HCT116 (cell line): ENCODE measurements around the gene SLC17A8. TPM values are rescaled to one million over a fixed set of nuclear protein-coding genes. Genes with fewer than 3 reads are reported as not detected.

Experiments used
- ATAC-seq: fragments of 200-7000 bp; cut with Tn5 transposase; 2 replicates; pipeline ENCODE4 v1.9.1; 2020; ENCODE audit warnings: mild to moderate bottlenecking, moderate library complexity
- BruUV-seq: library from RNA; stranded (reverse); fragments of 400-500 nt; replicated peaks from 2 replicates; lab custom pipeline; 2021; lab: Mats Ljungman, UMichigan
- CTCF ChIA-PET: fragments of 300-600 bp; sonication (Branson Sonifier 250); formaldehyde crosslinking; loops from one replicate; lab custom pipeline; 2021; ENCODE audit warnings: antibody characterized with exemption; lab: Charles Lee
- POLR2A ChIA-PET: fragments of 300-600, 350-600 bp; sonication (Branson Sonifier 250); formaldehyde crosslinking; loops from one replicate; lab custom pipeline; 2021; ENCODE audit warnings: antibody characterized with exemption; lab: Charles Lee
- RAD21 ChIA-PET, 2 experiments: fragments of 300-600 bp; sonication (Branson Sonifier 250); formaldehyde crosslinking; loops; one replicate each; lab custom pipeline; 2023; ENCODE audit warnings: low total read pairs in 2 of 2; ENCODE audit not compliant: uncharacterized antibody in 2 of 2, unreplicated experiment in 2 of 2, low non-redundant PET in 1 of 2; lab: Charles Lee
- DNase-seq: peaks from one replicate; pipeline ENCODE4 v3.0.0-alpha.2; 2010; ENCODE audit warnings: low read depth, low spot score
- H2AFZ ChIP-seq: fragments of 200-600 bp; shearing (Covaris generic), sonication (generic); 2 replicates; pipeline ENCODE4 v1.6.1; 2017; ENCODE audit warnings: low read depth, mixed run types, mixed read lengths, antibody characterized with exemption, low read length; ENCODE audit not compliant: poor library complexity, severe bottlenecking
- H3K27ac ChIP-seq: 2 replicates; pipeline ENCODE4 v1.5.1; 2012; ENCODE audit warnings: low read depth, low read length
- H3K27me3 ChIP-seq: fragments of 200-600 bp; sonication (generic); 2 replicates; pipeline ENCODE4 v1.6.1; 2016; ENCODE audit warnings: mixed run types, low read length, mixed read lengths; ENCODE audit not compliant: insufficient read depth
- H3K36me3 ChIP-seq, 2 experiments: fragments of 200-500 bp in 1 of 2; fragments of 200-600 bp in 1 of 2; sonication (Bioruptor generic) in 1 of 2; sonication (generic) in 1 of 2; 2 replicates each; pipeline versions ENCODE4 v1.5.1 to v1.6.1; 2014 to 2016; ENCODE audit warnings: low read length in 2 of 2, inconsistent platforms in 1 of 2, mixed read lengths in 1 of 2, mixed run types in 1 of 2; ENCODE audit not compliant: insufficient read depth in 2 of 2, control insufficient read depth in 1 of 2
- H3K4me1 ChIP-seq, 2 experiments: fragments of 200-600 bp in 1 of 2; sonication (generic) in 1 of 2; 2 replicates each; pipeline versions ENCODE4 v1.5.1 to v1.6.1; 2012 to 2017; ENCODE audit warnings: low read length in 2 of 2, inconsistent platforms in 1 of 2, mild to moderate bottlenecking in 1 of 2, mixed read lengths in 1 of 2, mixed run types in 1 of 2, moderate library complexity in 1 of 2; ENCODE audit not compliant: insufficient read depth in 2 of 2, control insufficient read depth in 1 of 2
- H3K4me2 ChIP-seq: fragments of 200-600 bp; sonication (generic); 2 replicates; pipeline ENCODE4 v1.6.1; 2017; ENCODE audit warnings: mixed run types, low read length, mixed read lengths
- H3K4me3 ChIP-seq, 2 experiments: fragments of 200-600 bp in 1 of 2; sonication (generic) in 1 of 2; replicated peaks in 1 of 2; 2 replicates each; pipeline ENCODE4 v1.5.1; 2011 to 2016; ENCODE audit warnings: low read length in 2 of 2, control low read depth in 1 of 2, low read depth in 1 of 2, mild to moderate bottlenecking in 1 of 2, mixed read lengths in 1 of 2, mixed run types in 1 of 2
- H3K79me2 ChIP-seq: fragments of 200-600 bp; sonication (generic); 2 replicates; pipeline ENCODE4 v1.6.1; 2017; ENCODE audit warnings: mild to moderate bottlenecking, mixed run types, low read length, moderate library complexity, mixed read lengths; ENCODE audit not compliant: insufficient read depth
- H3K9ac ChIP-seq: fragments of 200-600 bp; sonication (generic); 2 replicates; pipeline ENCODE4 v1.6.1; 2016; ENCODE audit warnings: low read length, mixed read lengths
- H3K9me2 ChIP-seq: fragments of 200-600 bp; sonication (generic), shearing (Covaris generic); 2 replicates; pipeline ENCODE4 v1.6.1; 2017; ENCODE audit warnings: mixed run types, mild to moderate bottlenecking, moderate library complexity; ENCODE audit not compliant: insufficient read depth
- H3K9me3 ChIP-seq, 2 experiments: fragments of 200-500 bp in 1 of 2; fragments of 200-600 bp in 1 of 2; sonication (Bioruptor generic) in 1 of 2; sonication (generic) in 1 of 2; 2 replicates each; pipeline ENCODE4 v1.6.1; 2014 to 2017; ENCODE audit warnings: low read length in 2 of 2, mixed read lengths in 2 of 2, inconsistent platforms in 1 of 2, low read depth in 1 of 2, mild to moderate bottlenecking in 1 of 2, mixed run types in 1 of 2, moderate library complexity in 1 of 2; ENCODE audit not compliant: control insufficient read depth in 1 of 2, insufficient read depth in 1 of 2
- H4K20me1 ChIP-seq: fragments of 200-600 bp; sonication (generic), shearing (Covaris generic); 2 replicates; pipeline ENCODE4 v1.6.1; 2017; ENCODE audit warnings: mixed run types, mild to moderate bottlenecking, moderate library complexity; ENCODE audit not compliant: insufficient read depth
- ATF3 ChIP-seq: IDR thresholded peaks from 2 replicates; pipeline ENCODE4 v1.6.1; 2012
- CBX3 ChIP-seq: IDR thresholded peaks from 2 replicates; pipeline ENCODE4 v1.6.1; 2012; ENCODE audit warnings: low read depth
- CEBPB ChIP-seq: IDR thresholded peaks from 2 replicates; pipeline ENCODE4 v1.6.1; 2012; ENCODE audit warnings: low read depth
- CTCF ChIP-seq, 3 experiments: fragments of 200-600 bp in 1 of 3; sonication (generic) in 1 of 3; IDR thresholded peaks in 2 of 3; conservative IDR thresholded peaks in 1 of 3; 2 replicates each; pipeline ENCODE4 v1.5.1; 2012 to 2017; ENCODE audit warnings: low read depth in 2 of 3, low read length in 2 of 3, antibody characterized with exemption in 1 of 3, borderline replicate concordance in 1 of 3, control low read depth in 1 of 3, mild to moderate bottlenecking in 1 of 3, mixed read lengths in 1 of 3, mixed run types in 1 of 3, moderate library complexity in 1 of 3; ENCODE audit not compliant: insufficient read depth in 1 of 3
- EZH2 ChIP-seq: fragments of 200-600 bp; sonication (generic); IDR thresholded peaks from 2 replicates; pipeline ENCODE4 v1.6.1; 2017; ENCODE audit warnings: antibody characterized with exemption, mixed run types
- JUND ChIP-seq: IDR thresholded peaks from 2 replicates; pipeline ENCODE4 v1.6.1; 2012
- MAX ChIP-seq: IDR thresholded peaks from 2 replicates; pipeline ENCODE4 v1.6.1; 2012
- POLR2A ChIP-seq: IDR thresholded peaks from 2 replicates; pipeline ENCODE4 v1.7.0; 2011; ENCODE audit warnings: borderline replicate concordance; ENCODE audit not compliant: insufficient read depth, insufficient read length; ENCODE audit errors: extremely low read depth
- POLR2AphosphoS5 ChIP-seq: IDR thresholded peaks from 2 replicates; pipeline ENCODE4 v1.6.1; 2011; ENCODE audit warnings: mild to moderate bottlenecking, low read depth, low read length, moderate library complexity
- RAD21 ChIP-seq: IDR thresholded peaks from 2 replicates; pipeline ENCODE4 v1.6.1; 2012; ENCODE audit warnings: low read depth, mild to moderate bottlenecking
- SIN3A ChIP-seq: IDR thresholded peaks from 2 replicates; pipeline ENCODE4 v1.6.1; 2012; ENCODE audit warnings: low read depth
- SRF ChIP-seq: IDR thresholded peaks from 2 replicates; pipeline ENCODE4 v1.6.1; 2012; ENCODE audit warnings: low read depth
- TCF7L2 ChIP-seq: IDR thresholded peaks from 2 replicates; pipeline ENCODE4 v1.7.0; 2011; ENCODE audit warnings: borderline replicate concordance, inconsistent platforms; ENCODE audit not compliant: insufficient read depth, insufficient read length; ENCODE audit errors: extremely low read depth
- ZBTB33 ChIP-seq: IDR thresholded peaks from 2 replicates; pipeline ENCODE4 v1.6.1; 2011; ENCODE audit warnings: mild to moderate bottlenecking, low read length, moderate library complexity; ENCODE audit not compliant: insufficient replicate concordance; ENCODE audit errors: extremely low read depth
- ZNF274 ChIP-seq: fragments of 200-500 bp; sonication (Bioruptor generic); IDR thresholded peaks from 2 replicates; pipeline ENCODE4 v1.6.1; 2014; ENCODE audit warnings: mild to moderate bottlenecking, low read depth, low read length, inconsistent platforms
- intact Hi-C: fragments of 100-400 bp; cut with micrococcal nuclease; formaldehyde crosslinking; loops from 2 replicates; pipeline ENCODE4 v1.10.0; 2022
- total RNA-seq: library from RNA; stranded (reverse); gene quantifications from one replicate; pipeline ENCODE4 v1.2.1, GENCODE V29; 2021; ENCODE audit not compliant: unreplicated experiment

SLC17A8 gene
- total RNA-seq, 1 experiment from 2014 or later = not detected

GRCh38 chr12:100450735-100451134, 93.9 kb downstream of the SLC17A8 start:
- Histone ChIP-seq H3K4me1 (no peaks in the 10 kb centered on the region), H3K9ac (no peak overlapping the region), H3K36me3 (no peaks in the 10 kb centered on the region), H3K79me2 (no peaks in the 10 kb centered on the region), H2AFZ (no peak overlapping the region), H3K4me3 (no peak overlapping the region), H3K9me2 (no peaks in the 10 kb centered on the region), H3K4me2 (no peak overlapping the region), H3K9me3 (no peaks in the 10 kb centered on the region), H3K27ac (no peak overlapping the region), H3K27me3 (peaks cover 5% of the 10 kb centered on the region), H4K20me1 (no peaks in the 10 kb centered on the region)
- ATAC-seq (no peak), DNase-seq (no peak)
- CTCF ChIA-PET = no interaction called here
- BruUV-seq = no TSS peak
- TF ChIP-seq JUND = no peak
- TF ChIP-seq SIN3A = no peak
- TF ChIP-seq POLR2A = no peak
- TF ChIP-seq CBX3 = no peak
- TF ChIP-seq MAX = no peak
- no peak for TF ChIP-seq TCF7L2
- TF ChIP-seq ATF3 = no peak
- TF ChIP-seq CTCF (IDR thresholded peaks at IDR 0.05 in 2 of 3, conservative IDR thresholded peaks at IDR 0.05 in 1 of 3; ENCODE audit: borderline replicate concordance in 1 of 3, insufficient read depth in 1 of 3, low read depth in 2 of 3, low read length in 2 of 3) = no peak
- TF ChIP-seq ZNF274 = no peak
- intact Hi-C loops = no loop called here
- POLR2A ChIA-PET = no interaction called here
- RAD21 ChIA-PET = no interaction called here

DNA sequence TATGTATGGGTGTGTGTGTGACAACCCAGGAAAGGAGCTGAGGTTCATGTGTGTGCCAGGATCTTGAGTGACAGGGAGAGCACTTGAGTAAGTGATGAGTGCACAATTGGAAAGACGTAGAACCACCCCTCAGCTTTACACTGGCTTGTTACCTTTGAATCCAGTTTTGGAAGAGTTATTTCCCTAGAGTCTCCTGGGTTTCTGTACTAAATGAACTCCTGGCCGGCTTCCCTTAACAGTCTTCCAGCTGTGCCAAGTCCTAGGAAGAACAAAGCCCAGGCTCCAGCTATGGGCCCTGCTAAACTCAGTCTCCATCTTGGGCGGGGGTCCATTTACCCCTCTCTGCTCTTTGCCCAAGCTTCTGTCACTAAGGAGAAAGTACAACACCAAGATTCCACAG, 97.1 kb downstream of the SLC17A8 start:
- CTCF ChIA-PET = interaction anchor here (1.7 kb wide), 1 partner anchor 49 kb away, joined by 4 read pairs; no protein-coding TSS in a partner anchor
- TF ChIP-seq EZH2 (no peak), ZBTB33 (no peak), CBX3 (no peak), CEBPB (no peak), POLR2AphosphoS5 (no peak), POLR2A (no peak), SRF (no peak), JUND (no peak), RAD21 (no peak)
- TF ChIP-seq, all 23 proteins: peak for 0

More for the DNA sequence above, 97.1 kb downstream of the SLC17A8 start:
- H3K36me3 ChIP-seq = no peaks in the 10 kb centered on the region
- ChIA-PET POLR2A (no interaction called here), RAD21 (no interaction called here)
- H3K4me3 ChIP-seq = no peak overlapping the region
- ATAC-seq (no peak), DNase-seq (no peak)
- BruUV-seq = no TSS peak
- H3K4me1 ChIP-seq = no peaks in the 10 kb centered on the region
- H3K27me3 ChIP-seq = peaks cover 4% of the 10 kb centered on the region; the same call in 1 of the 2 replicates
- H4K20me1 ChIP-seq = no peaks in the 10 kb centered on the region
- H3K9ac ChIP-seq = no peak overlapping the region
- H3K9me2 ChIP-seq = no peaks in the 10 kb centered on the region
- intact Hi-C loops = no loop called here
- H3K79me2 ChIP-seq = no peaks in the 10 kb centered on the region
- no peak overlapping the region for H3K27ac ChIP-seq
- H3K9me3 ChIP-seq = no peaks in the 10 kb centered on the region
- H3K4me2 ChIP-seq = no peak overlapping the region
- H2AFZ ChIP-seq = no peak overlapping the region
